GM21717 (cell line): ENCODE data around the gene GAS2L2.

Experiments
- ATAC-seq: cut with Tn5 transposase; IDR thresholded peaks from one replicate; pipeline ENCODE4 v1.9.1; 2021; ENCODE audit warnings: mild to moderate bottlenecking, moderate library complexity; ENCODE audit not compliant: unreplicated experiment

The GAS2L2 gene

DNA sequence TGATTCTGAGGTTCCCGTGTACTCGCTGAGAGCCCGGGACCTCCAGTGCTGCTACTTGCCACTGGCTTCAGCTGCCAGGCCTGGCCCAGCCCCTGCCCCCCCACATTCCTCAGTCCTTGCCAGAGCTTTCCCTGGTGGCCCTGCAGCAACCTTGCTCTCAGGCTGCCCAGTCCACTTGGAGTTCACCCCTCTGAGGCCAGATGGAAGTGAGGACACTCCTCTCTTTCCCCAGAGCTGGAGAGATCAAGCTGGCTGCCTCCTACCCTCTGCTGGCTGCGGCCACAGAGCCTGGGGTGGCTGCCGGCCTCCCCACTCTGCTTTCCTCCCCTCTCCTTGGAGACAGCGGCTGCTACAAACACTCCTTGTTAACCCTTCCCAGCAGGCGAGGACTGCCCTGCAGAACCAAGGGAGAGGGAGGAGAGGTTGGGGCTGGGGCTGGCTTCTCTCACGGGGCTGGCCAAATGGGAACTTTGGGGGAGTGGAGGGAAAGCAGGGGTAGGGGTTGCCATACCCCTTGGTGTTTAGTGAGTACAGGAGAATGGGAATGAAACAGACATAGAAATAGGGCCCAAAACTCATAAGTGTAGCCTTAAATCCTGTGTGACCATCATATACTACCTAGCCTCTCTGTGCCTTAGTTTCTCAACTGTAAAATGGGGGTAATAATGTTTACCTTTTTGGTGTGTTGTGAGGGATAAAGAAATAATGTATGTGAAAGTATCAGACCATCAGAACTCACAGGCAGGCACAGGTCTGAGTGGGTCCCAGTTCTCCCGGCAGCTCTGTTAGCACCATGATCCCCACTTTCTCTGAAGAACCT, at the start of gene GAS2L2:
TSS of gene GAS2L2 (minus strand) at position 295 of the 820 bp plus-strand sequence. CDS start 389 bp downstream, outside the sequence.
- no peak for ATAC-seq

- no peak for ATAC-seq
Measured at GRCh38 chr17:35801583-35802224, 48.7 kb upstream of the GAS2L2 start.

DNA sequence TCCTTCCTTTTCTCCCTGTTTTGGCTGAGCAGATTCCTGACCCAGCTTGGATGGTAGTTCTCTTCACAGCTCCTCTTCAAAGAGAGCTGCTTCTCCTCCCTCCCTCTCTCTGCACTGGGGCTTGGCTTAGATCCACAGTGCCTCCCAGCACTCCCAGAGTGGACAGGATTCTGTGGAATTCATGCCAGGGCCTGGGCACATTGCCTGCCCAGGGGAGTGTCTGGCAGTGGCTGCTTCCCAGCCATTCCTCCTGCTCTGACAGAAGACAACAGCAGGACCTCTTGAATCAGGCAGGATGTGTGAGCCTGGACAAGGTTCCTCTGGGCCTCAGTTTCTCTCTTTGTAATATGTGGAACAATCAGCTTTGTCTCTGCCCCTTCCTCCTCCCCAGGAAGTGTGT, 46.9 kb upstream of the GAS2L2 start:
- no peak for ATAC-seq

DNA sequence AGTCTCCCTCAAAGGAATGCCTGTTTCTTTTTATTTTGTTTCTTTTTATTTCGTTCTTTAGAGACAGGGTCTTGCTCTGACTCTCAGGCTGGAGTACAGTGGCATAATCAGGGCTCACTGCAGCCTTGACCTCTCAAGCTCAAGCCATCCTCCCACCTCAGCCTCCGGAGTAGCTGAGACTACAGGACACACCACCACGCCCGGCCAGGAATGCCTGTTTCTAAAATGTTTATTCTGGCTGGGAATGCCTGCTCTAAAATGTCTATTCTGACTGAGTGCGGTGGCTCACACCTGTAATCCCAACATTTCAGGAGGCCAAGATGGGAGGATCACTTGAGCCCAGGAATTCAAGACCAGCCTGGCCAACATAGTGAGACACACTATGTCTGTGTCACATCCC, 44.9 kb upstream of the GAS2L2 start:
- ATAC-seq: no peak

GRCh38 chr17:35797370-35797769, 44.3 kb upstream of the GAS2L2 start:
- ATAC-seq: no peak

DNA sequence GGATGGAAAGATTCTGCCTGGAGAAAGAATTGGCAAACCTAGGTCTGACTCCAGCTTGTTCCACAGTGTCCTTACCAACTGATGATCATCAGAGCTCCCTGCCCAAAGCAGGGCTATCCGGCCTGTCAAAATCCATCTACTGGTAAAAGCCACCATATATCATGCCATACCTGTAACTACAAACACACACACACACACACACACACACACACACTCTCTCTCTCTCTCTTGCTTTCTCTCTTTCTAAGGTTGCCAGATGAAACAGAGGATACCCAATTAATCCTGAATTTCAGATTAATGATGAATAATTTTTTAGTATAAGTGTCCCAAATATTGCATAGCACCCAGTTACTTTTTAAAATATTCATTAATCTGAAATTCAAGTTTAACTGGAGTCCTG, 43.9 kb upstream of the GAS2L2 start:
- no peak for ATAC-seq

DNA sequence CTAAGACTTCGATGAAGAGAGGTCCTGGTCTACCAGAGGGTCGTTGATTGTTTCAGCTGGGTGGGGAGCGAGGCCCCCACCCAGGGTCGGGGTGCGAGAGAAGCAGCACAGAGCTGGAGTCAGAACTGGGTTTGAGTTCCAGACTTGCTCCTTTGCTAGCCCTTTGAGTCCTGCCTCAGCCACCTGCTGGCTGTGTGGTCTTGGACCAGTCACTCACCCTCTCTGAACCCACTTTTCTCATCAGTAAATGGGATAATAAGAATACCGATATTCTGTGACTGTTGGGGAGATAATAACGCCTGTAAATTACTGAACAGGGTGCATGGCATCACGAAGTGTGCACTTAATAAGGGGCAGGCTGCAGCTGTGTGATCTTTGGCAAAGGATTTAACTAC, 42.8 kb upstream of the GAS2L2 start:
- ATAC-seq: no peak

- no peak for ATAC-seq
Measured at GRCh38 chr17:35795007-35795870, 42.2 kb upstream of the GAS2L2 start, which contains the start of gene MMP28. Gene MMP28, minus strand, starts transcription at chr17:35795641. Its CDS starts 264 bp downstream, at chr17:35795377.

DNA sequence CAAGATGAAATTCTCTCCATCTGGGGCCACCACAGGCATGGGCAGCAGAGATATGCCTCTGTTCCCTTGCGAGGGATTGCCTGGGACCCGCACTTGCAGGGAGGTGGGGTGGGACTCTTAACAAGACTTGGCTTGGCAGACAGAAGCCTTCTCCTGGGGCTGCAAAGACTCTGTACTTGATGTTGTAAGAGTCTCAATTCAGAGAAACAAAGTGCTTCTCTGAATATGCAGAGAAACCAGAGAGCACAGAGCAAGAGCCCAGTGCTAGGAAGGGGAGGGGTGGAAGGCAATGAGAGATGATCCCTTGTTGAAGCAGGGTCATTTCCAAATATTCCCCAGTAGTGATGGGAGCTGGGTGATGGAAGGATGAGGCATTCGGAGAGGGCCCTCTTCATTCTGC, 40.2 kb upstream of the GAS2L2 start:
- ATAC-seq: no peak

DNA sequence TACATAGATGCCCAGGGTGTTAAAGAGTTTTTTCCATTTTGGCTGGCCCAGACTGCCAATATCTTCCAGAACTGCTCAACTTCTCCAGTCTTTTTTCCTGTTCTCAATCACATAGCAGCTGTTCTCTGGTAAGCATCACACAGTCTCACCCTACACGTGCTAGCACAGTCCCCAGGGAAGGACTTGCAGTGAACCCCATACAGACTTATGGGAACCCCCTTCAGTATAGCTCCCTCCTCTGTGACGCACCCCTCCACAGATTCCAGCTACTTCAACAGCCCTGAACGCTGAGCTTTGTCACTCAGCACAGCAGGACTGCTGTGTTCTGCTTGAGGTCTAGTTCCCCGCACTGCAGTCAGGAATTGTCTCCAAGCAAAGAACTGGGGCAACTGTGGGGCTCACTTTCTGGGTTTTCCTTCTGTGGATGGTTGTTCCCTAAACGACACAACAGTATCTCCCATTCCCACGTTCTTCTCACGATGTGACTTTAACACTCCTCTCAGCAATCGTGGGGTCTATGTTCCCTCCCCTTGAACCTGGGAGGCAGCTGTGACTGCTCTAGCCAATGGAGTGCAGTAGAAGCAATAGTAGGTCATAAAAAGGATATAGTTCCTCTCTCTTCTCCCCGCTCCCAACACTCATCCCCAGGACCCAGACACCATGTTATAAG, 38.8 kb upstream of the GAS2L2 start:
- no peak for ATAC-seq

DNA sequence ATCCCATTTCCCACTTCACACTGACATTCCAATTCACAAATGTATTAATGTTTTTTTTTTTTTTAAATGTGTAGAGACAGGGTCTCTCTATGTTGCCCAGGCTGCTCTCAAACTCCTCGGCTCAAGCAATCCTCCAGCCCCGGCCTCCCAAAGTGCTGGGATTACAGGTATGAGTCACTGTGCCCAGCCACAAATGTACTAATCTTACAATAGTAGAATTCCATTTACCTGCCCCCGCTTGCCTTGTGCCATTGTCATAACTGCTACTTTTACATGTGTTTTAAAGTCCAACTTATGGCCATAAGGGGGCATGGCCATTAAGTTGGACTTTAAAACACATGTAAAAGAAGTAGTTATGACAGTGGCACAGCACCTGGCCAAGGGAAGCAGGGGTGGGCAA, 37.8 kb upstream of the GAS2L2 start:
- no peak for ATAC-seq

GRCh38 chr17:35788477-35789368, 35.7 kb upstream of the GAS2L2 start:
- no peak for ATAC-seq

DNA sequence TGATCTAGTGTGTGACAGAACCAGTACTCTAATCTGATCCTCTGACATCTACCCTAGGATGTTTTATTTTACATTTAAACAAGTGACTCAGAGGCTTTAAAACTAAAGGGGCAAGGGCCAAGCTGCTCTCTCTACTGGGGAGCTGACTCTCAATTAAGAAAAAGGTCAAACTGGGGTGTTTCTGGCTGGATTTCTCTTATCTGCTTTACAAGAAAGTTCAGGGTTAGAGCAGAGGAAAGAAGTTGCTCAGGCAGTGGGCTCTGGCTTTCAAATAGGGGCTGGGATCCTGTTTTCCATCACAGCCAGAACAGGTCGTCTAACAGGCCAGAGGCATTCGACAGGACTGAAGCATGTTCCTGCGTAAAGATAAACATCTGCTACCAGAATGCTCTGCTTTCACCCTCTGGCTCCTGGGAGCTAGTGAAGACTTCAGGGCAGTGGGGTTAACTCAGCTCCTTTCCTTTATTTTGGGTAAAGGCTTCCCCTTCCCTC, 33.9 kb upstream of the GAS2L2 start:
- no peak for ATAC-seq

- no peak for ATAC-seq
Measured at GRCh38 chr17:35784895-35785294, 31.9 kb upstream of the GAS2L2 start.

DNA sequence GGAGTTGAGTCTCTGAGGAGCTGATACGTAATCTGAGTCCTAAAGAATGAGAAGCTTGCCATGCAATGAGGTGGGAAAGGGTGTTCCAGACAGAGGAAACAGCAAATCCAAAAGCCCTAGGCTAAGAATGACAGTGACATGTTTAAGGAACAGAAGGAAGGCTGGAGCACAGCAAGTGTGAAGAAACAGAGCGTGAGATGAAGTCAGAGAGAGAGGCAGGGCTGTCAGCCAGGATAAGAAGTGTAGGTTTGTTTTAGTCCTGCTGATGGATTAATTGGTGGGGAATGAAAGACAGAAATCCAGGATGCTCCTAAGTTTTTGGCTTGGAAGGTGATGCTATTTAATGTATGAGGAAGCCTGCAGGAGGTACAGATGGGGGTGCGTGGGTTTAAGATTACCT, 27.9 kb upstream of the GAS2L2 start:
- ATAC-seq: no peak

DNA sequence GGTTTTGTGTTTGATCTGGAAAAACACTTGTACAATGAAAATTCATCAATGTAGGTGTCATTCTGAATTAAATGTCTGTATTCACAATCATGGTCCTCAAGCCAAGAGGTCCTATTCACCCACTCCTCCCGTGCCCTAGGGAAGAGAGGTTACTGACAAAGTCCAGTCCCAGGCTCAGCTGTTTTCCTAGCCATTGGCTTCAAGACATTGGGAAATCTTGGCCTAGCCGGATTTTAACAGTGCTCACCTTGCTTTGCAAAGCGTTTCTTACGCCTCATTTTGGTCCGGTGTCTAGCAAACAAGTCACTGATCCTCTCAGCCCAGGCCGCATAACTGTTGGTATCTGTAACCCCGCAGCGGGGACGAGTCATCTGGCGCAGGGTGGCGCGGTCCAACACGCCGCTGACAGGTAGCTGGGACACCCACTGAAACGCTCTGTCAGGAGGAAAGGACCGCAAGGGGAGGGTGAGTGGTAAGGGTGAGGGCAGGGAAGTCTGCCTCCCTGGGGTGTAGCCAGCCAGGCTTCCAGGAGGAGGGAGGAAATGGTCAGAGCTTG, 25.7 kb upstream of the GAS2L2 start:
- no peak for ATAC-seq

GRCh38 chr17:35775583-35775982, 22.5 kb upstream of the GAS2L2 start:
- no peak for ATAC-seq

- ATAC-seq: no peak
Measured at GRCh38 chr17:35775039-35775438, 22.0 kb upstream of the GAS2L2 start.

DNA sequence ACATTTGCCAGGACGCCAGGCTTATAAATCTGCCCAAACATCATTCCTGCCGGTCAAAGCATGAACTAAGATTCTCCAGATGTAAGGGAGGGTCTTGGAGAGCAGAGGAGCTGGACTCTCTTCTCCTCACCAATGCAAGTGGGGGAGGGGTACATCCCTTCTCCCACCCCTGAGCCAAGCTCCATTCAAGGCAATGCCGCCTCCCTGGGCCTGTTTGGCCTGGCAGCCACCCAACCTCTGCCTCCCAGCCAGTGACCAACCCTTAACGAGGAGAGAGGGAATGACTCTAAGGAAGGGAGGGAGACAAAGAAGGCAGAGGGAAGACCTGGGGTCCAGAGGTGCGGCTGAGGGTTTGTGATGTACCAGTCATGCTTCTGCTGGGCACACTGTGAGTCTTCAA, 21.5 kb upstream of the GAS2L2 start:
- no peak for ATAC-seq
